Subcutaneous adipose tissue (tissue), 4 donors: ENCODE measurements around the gene RHOD. TPM values are rescaled to one million over a fixed set of nuclear protein-coding genes. Genes with fewer than 3 reads are reported as not detected.

ENCODE experiments used
- CTCF ChIP-seq: fragments of 450-650 bp; IDR thresholded peaks from one replicate; pipeline ENCODE4 v1.5.1; 2016; ENCODE audit warnings: low read depth, mild to moderate bottlenecking, control low read depth, antibody characterized with exemption, moderate library complexity
- total RNA-seq, 4 donors: library from RNA; depleted of rRNA; stranded (reverse); fragments of >200 nt; gene quantifications; one replicate each; pipeline ENCODE4 v1.1.0, GENCODE V29; 2016

The RHOD gene
- total RNA-seq, result 10 to 100 TPM in 2 of 4 donors, 1 to 10 TPM in 2; 8.6 to 21.4 (median 13.9) TPM

GRCh38 chr11:67056267-67057204 is at the start of gene RHOD:
Gene RHOD, plus strand, starts transcription at chr11:67056847. Its CDS starts 56 bp downstream, at chr11:67056903.
- no peak for TF ChIP-seq CTCF

- TF ChIP-seq CTCF, result no peak
These were observed 49.5 kb upstream of the RHOD start for GRCh38 chr11:67007126-67007525.

GRCh38 chr11:67010296-67010905 is 46.2 kb upstream of the RHOD start:
- no peak for TF ChIP-seq CTCF

GRCh38 chr11:67013511-67014045 is 43.1 kb upstream of the RHOD start:
- no peak for TF ChIP-seq CTCF

- TF ChIP-seq CTCF, result no peak
These were observed 42.3 kb upstream of the RHOD start for GRCh38 chr11:67014343-67014742.

GRCh38 chr11:67015048-67015447 is 41.6 kb upstream of the RHOD start:
- TF ChIP-seq CTCF, result no peak

- TF ChIP-seq CTCF, result no peak
These were observed 40.1 kb upstream of the RHOD start for GRCh38 chr11:67016550-67016949.
